Stimulated activated CD4-positive, alpha-beta T cell treated with anti-CD3 and anti-CD28 coated beads, Interleukin-1b, Interleukin-23, amount 100 ng/mL, for 4 hours (primary cell): ENCODE data around the gene ZBTB20.

Experiments
- DNase-seq, 2 donors: peaks; one replicate each; pipeline ENCODE4 v3.0.0-alpha.2; 2020; ENCODE audit warnings: low read depth in 2 of 2

The ZBTB20 gene

GRCh38 chr3:114762144-114762543, 384.9 kb downstream of the ZBTB20 start:
- DNase-seq: no peak

- DNase-seq: no peak
These were observed 386.4 kb downstream of the ZBTB20 start for GRCh38 chr3:114760679-114761078.

- DNase-seq: no peak
These were observed 388.0 kb downstream of the ZBTB20 start for GRCh38 chr3:114758831-114759699.

- DNase-seq: no peak
These were observed 390.4 kb downstream of the ZBTB20 start for GRCh38 chr3:114756506-114757279.

- DNase-seq: no peak
These were observed 400.6 kb downstream of the ZBTB20 start for GRCh38 chr3:114746502-114746901.

GRCh38 chr3:114745322-114746240, 401.5 kb downstream of the ZBTB20 start:
- no peak for DNase-seq

- no peak for DNase-seq
These were observed 403.2 kb downstream of the ZBTB20 start for GRCh38 chr3:114743746-114744485.

- DNase-seq: no peak
These were observed 406.0 kb downstream of the ZBTB20 start for GRCh38 chr3:114741066-114741465.

GRCh38 chr3:114739627-114740026, 407.5 kb downstream of the ZBTB20 start:
- no peak for DNase-seq

GRCh38 chr3:114732353-114732752, 414.7 kb downstream of the ZBTB20 start:
- DNase-seq: no peak

GRCh38 chr3:114730397-114730796, 416.7 kb downstream of the ZBTB20 start:
- no peak for DNase-seq

GRCh38 chr3:114727373-114727772, 419.7 kb downstream of the ZBTB20 start:
- DNase-seq: no peak

GRCh38 chr3:114725966-114726365, 421.1 kb downstream of the ZBTB20 start:
- DNase-seq: no peak

- DNase-seq: no peak
These were observed 424.6 kb downstream of the ZBTB20 start for GRCh38 chr3:114722530-114722929.

GRCh38 chr3:114721864-114722263, 425.2 kb downstream of the ZBTB20 start:
- no peak for DNase-seq

GRCh38 chr3:114721209-114721608, 425.9 kb downstream of the ZBTB20 start:
- no peak for DNase-seq

- no peak for DNase-seq
These were observed 428.2 kb downstream of the ZBTB20 start for GRCh38 chr3:114718898-114719210.

- no peak for DNase-seq
These were observed 428.8 kb downstream of the ZBTB20 start for GRCh38 chr3:114718071-114718897.

- no peak for DNase-seq
These were observed 430.2 kb downstream of the ZBTB20 start for GRCh38 chr3:114716916-114717315.

- no peak for DNase-seq
These were observed 431.0 kb downstream of the ZBTB20 start for GRCh38 chr3:114716126-114716525.
